Nephron progenitor cell (in vitro differentiated cells): ENCODE results near the gene SLC2A1.

Source experiments
- DNase-seq: peaks from one replicate; pipeline ENCODE4 v3.0.0; 2021
- H3K27ac Mint-ChIP-seq: 2 replicates; pipeline ENCODE4 v1.8.0; 2021; ENCODE audit warnings: mild to moderate bottlenecking, moderate library complexity, mixed read lengths
- H3K27me3 Mint-ChIP-seq: 2 replicates; pipeline ENCODE4 v1.8.0; 2021; ENCODE audit warnings: mild to moderate bottlenecking, low read depth, mixed read lengths; ENCODE audit not compliant: poor library complexity
- H3K36me3 Mint-ChIP-seq: 2 replicates; pipeline ENCODE4 v1.8.0; 2021; ENCODE audit warnings: low read depth, mixed read lengths
- H3K4me1 Mint-ChIP-seq: 2 replicates; pipeline ENCODE4 v1.8.0; 2021; ENCODE audit warnings: mixed read lengths
- H3K4me3 Mint-ChIP-seq: 2 replicates; pipeline ENCODE4 v1.8.0; 2021; ENCODE audit warnings: mild to moderate bottlenecking, moderate library complexity, mixed read lengths
- H3K9me3 Mint-ChIP-seq: 2 replicates; pipeline ENCODE4 v1.8.0; 2021; ENCODE audit warnings: mild to moderate bottlenecking, moderate library complexity, mixed read lengths
- CTCF ChIP-seq: fragments of 200-600 bp; sonication (generic); IDR thresholded peaks from 2 replicates; pipeline ENCODE4 v1.5.0; 2021; ENCODE audit warnings: antibody characterized with exemption

SLC2A1 gene

GRCh38 chr1:42953182-42954180 is 5.2 kb downstream of the SLC2A1 start:
- no peak for TF ChIP-seq CTCF
- Mint-ChIP-seq H3K27me3 (peaks cover under 1% of the 10 kb centered on the region), H3K27ac (peak overlapping the region; percentile 74), H3K9me3 (no peaks in the 10 kb centered on the region), H3K4me3 (peak overlapping the region; percentile 57), H3K4me1 (peaks cover 87% of the 10 kb centered on the region), H3K36me3 (peaks cover 44% of the 10 kb centered on the region)
- no peak for DNase-seq

GRCh38 chr1:42952303-42953001 is 6.2 kb downstream of the SLC2A1 start:
- Mint-ChIP-seq H3K27me3 (no peaks in the 10 kb centered on the region), H3K4me1 (peaks cover 96% of the 10 kb centered on the region), H3K36me3 (peaks cover 44% of the 10 kb centered on the region), H3K9me3 (no peaks in the 10 kb centered on the region), H3K27ac (peak overlapping the region; percentile 74), H3K4me3 (peak overlapping the region; percentile 28)
- TF ChIP-seq CTCF = no peak
- DNase-seq = no peak

- H3K36me3 Mint-ChIP-seq = peaks cover 44% of the 10 kb centered on the region
- no peak overlapping the region for H3K4me3 Mint-ChIP-seq
- H3K4me1 Mint-ChIP-seq = peaks cover 96% of the 10 kb centered on the region
- H3K27ac Mint-ChIP-seq = peak overlapping the region; percentile 79
- no peak for TF ChIP-seq CTCF
- H3K27me3 Mint-ChIP-seq = no peaks in the 10 kb centered on the region
- H3K9me3 Mint-ChIP-seq = no peaks in the 10 kb centered on the region
- no peak for DNase-seq
These were observed 7.1 kb downstream of the SLC2A1 start for GRCh38 chr1:42951588-42951987.

GRCh38 chr1:42950116-42950481 is 8.6 kb downstream of the SLC2A1 start:
- H3K4me1 Mint-ChIP-seq = peaks cover 94% of the 10 kb centered on the region
- DNase-seq = no peak
- peak overlapping the region; percentile 77 for H3K4me3 Mint-ChIP-seq
- peaks cover 42% of the 10 kb centered on the region for H3K36me3 Mint-ChIP-seq
- peak overlapping the region; percentile 92 for H3K27ac Mint-ChIP-seq
- no peaks in the 10 kb centered on the region for H3K27me3 Mint-ChIP-seq
- H3K9me3 Mint-ChIP-seq = no peaks in the 10 kb centered on the region
- no peak for TF ChIP-seq CTCF

GRCh38 chr1:42949312-42950115 is 9.2 kb downstream of the SLC2A1 start:
- Mint-ChIP-seq H3K9me3 (no peaks in the 10 kb centered on the region), H3K27ac (peak overlapping the region; percentile 97), H3K4me3 (peak overlapping the region; percentile 77), H3K4me1 (peaks cover 94% of the 10 kb centered on the region), H3K27me3 (no peaks in the 10 kb centered on the region), H3K36me3 (peaks cover 36% of the 10 kb centered on the region)
- DNase-seq = no peak
- no peak for TF ChIP-seq CTCF
